Mammary epithelial cell (primary cell): ENCODE measurements around the gene HSD17B8.

ENCODE experiments used
- CTCF ChIP-seq, 2 donors: IDR thresholded peaks in 1 of 2; conservative IDR thresholded peaks in 1 of 2; 2 replicates each; pipeline ENCODE4 v1.5.1; 2011 to 2012; ENCODE audit warnings: inconsistent platforms in 2 of 2, low read length in 2 of 2, mild to moderate bottlenecking in 2 of 2, control low read depth in 1 of 2, low read depth in 1 of 2; ENCODE audit not compliant: insufficient read depth in 1 of 2; ENCODE audit errors: extremely low read depth in 1 of 2
- EZH2 ChIP-seq: IDR thresholded peaks from 2 replicates; pipeline ENCODE4 v1.6.1; 2012; ENCODE audit warnings: low read length, inconsistent platforms, borderline replicate concordance

- no peak for TF ChIP-seq CTCF (conservative IDR thresholded peaks at IDR 0.05 in 1 of 2, IDR thresholded peaks at IDR 0.05 in 1 of 2; ENCODE audit: extremely low read depth in 1 of 2, insufficient read depth in 1 of 2, low read depth in 1 of 2, low read length in 2 of 2)
- TF ChIP-seq EZH2 = no peak
These were observed 30.8 kb downstream of the HSD17B8 start for GRCh38 chr6:33235221-33235634.
